Activated naive CD8-positive, alpha-beta T cell treated with anti-CD3 and anti-CD28 coated beads, Interleukin-2, amount 50 U/mL, for 24 hours (primary cell): ENCODE data around the gene CREB3L1.
A peak's percentile ranks its signal among the peaks of the same experiment; 100 is the strongest.

ENCODE experiments used
- ATAC-seq: fragments of 150-1000 bp; cut with Tn5 transposase; one replicate; pipeline ENCODE4 v1.10.0; 2021
- DNase-seq: peaks from one replicate; pipeline ENCODE4 v3.0.0; 2021
- H3K27ac Mint-ChIP-seq: one replicate; pipeline ENCODE4 v1.8.0; 2021; ENCODE audit warnings: mild to moderate bottlenecking, mixed read lengths
- H3K27me3 Mint-ChIP-seq: one replicate; pipeline ENCODE4 v1.8.0; 2021; ENCODE audit warnings: mixed read lengths
- H3K36me3 Mint-ChIP-seq: one replicate; pipeline ENCODE4 v1.8.0; 2021; ENCODE audit warnings: low read depth, mixed read lengths
- H3K4me1 Mint-ChIP-seq: one replicate; pipeline ENCODE4 v1.8.0; 2021; ENCODE audit warnings: mixed read lengths
- H3K4me3 Mint-ChIP-seq: one replicate; pipeline ENCODE4 v1.8.0; 2021; ENCODE audit warnings: mild to moderate bottlenecking, moderate library complexity, mixed read lengths
- H3K9me3 Mint-ChIP-seq: one replicate; pipeline ENCODE4 v1.8.0; 2021; ENCODE audit warnings: mixed read lengths

CREB3L1 gene

GRCh38 chr11:46353698-46354097 lies 76.2 kb downstream of the CREB3L1 start:
- H3K36me3 Mint-ChIP-seq, result peaks cover 3% of the 10 kb centered on the region
- no peaks in the 10 kb centered on the region for H3K27me3 Mint-ChIP-seq
- H3K4me1 Mint-ChIP-seq, result peaks cover 90% of the 10 kb centered on the region
- peak; percentile 73 for DNase-seq
- peak; percentile 60 for ATAC-seq
- peak overlapping the region; percentile 74 for H3K4me3 Mint-ChIP-seq
- no peaks in the 10 kb centered on the region for H3K9me3 Mint-ChIP-seq
- peak overlapping the region; percentile 80 for H3K27ac Mint-ChIP-seq

DNA sequence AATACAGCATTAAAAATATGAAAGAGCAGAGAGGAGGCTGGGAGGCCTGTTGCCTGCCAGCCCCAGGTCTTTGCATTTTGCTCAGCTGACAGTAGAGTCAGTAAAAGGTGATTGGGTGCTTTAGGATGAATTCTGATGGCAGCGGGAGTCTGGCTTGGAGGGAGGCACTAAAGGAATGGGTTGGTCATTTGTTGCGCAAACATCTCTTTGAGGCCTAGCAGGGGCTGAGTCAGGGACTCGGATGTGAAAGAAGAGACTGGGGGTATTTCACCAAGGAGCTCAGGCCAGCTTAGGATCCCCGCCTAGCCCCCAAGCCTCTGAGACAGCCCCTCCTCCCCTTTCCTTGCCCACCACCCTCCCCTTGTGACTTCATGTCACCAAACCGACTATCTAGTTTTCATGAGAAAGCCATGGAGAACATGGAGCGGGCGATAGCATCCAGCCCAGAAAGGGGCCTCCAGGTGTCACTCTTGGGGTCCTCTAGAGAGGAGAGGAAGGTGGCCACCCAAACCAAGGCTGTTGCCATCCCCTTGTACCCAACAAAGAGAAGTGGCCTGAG lies 79.5 kb downstream of the CREB3L1 start:
- H3K4me1 Mint-ChIP-seq, result peaks cover 76% of the 10 kb centered on the region
- H3K36me3 Mint-ChIP-seq, result no peaks in the 10 kb centered on the region
- no peaks in the 10 kb centered on the region for H3K9me3 Mint-ChIP-seq
- H3K27ac Mint-ChIP-seq, result peak overlapping the region; percentile 45
- DNase-seq, result no peak
- no peaks in the 10 kb centered on the region for H3K27me3 Mint-ChIP-seq
- ATAC-seq, result no peak
- H3K4me3 Mint-ChIP-seq, result no peak overlapping the region

GRCh38 chr11:46357483-46357936 lies 80.0 kb downstream of the CREB3L1 start:
- H3K27me3 Mint-ChIP-seq, result no peaks in the 10 kb centered on the region
- H3K36me3 Mint-ChIP-seq, result no peaks in the 10 kb centered on the region
- H3K9me3 Mint-ChIP-seq, result no peaks in the 10 kb centered on the region
- H3K4me1 Mint-ChIP-seq, result peaks cover 74% of the 10 kb centered on the region
- H3K4me3 Mint-ChIP-seq, result no peak overlapping the region
- no peak for ATAC-seq
- peak overlapping the region; percentile 46 for H3K27ac Mint-ChIP-seq
- DNase-seq, result no peak

DNA sequence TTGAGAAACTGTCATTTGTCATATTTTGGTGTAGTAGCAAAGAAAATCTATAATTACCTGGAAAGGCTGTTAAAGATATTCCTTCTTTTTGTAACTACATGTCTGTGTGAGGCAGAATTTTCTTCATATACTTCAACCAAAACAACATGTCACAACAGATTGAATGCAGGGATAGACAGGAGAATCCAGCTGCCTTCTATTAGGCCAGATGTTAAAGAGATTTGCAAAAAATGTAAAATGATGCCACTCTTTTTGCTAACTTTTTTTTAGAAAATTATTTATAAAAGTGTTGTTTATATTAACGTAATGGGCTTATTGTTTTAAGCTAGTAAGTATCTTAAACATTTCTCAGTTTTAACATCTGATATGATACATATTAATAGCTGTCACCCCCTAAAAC lies 82.5 kb downstream of the CREB3L1 start:
- ATAC-seq, result no peak
- H3K36me3 Mint-ChIP-seq, result no peaks in the 10 kb centered on the region
- DNase-seq, result no peak
- H3K4me3 Mint-ChIP-seq, result no peak overlapping the region
- H3K4me1 Mint-ChIP-seq, result peaks cover 65% of the 10 kb centered on the region
- H3K27ac Mint-ChIP-seq, result no peak overlapping the region
- no peaks in the 10 kb centered on the region for H3K9me3 Mint-ChIP-seq
- H3K27me3 Mint-ChIP-seq, result no peaks in the 10 kb centered on the region

- no peaks in the 10 kb centered on the region for H3K9me3 Mint-ChIP-seq
- H3K4me1 Mint-ChIP-seq, result peaks cover 65% of the 10 kb centered on the region
- DNase-seq, result no peak
- H3K36me3 Mint-ChIP-seq, result no peaks in the 10 kb centered on the region
- peak overlapping the region; percentile 59 for H3K4me3 Mint-ChIP-seq
- no peak for ATAC-seq
- H3K27me3 Mint-ChIP-seq, result no peaks in the 10 kb centered on the region
- peak overlapping the region; percentile 88 for H3K27ac Mint-ChIP-seq
Observed at GRCh38 chr11:46360878-46361277, 83.4 kb downstream of the CREB3L1 start.

DNA sequence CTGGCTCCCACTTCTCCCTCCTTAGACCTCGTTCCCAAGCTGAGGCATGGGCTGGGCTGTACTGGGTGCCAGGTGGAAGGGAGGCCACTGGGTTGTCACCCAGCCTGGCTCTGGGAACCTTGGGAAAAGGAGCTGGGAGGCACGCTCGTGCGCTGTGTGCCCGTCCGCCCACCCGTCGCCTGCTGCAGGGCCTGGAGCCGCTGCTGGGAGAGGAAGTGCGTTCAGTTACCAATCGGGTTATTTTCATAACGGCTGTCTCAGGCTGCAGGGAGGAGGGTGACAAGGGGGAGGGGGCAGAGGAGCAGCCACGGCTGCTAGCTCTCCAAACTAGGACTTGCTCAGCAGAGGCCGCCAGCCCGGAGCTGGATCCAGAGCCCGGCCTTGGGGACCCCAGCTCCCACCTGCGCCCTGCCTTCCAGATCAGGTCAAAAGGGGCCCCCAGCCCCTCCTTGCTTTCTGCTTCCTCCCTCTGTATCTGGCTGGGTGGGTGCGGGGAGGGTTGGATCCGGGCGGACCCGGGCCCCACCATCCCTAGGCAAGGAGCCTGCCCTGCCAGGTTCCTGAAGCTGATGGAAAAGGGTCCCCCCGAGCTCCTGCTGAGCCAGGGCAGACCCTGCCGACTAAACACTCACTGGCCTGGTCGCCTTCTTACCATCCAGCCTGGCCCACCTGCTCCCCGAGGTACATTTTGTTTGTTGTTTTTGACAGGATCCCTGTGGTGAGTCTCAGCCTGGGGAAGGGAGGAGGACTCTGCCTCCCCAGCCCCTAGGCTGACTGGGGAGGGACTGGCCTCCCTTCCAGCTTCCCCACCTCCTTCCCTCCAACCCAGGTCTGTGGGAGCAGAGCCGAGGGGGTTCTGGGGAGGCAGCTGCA lies 84.1 kb downstream of the CREB3L1 start:
- Mint-ChIP-seq H3K27me3 (no peaks in the 10 kb centered on the region), H3K4me1 (peaks cover 61% of the 10 kb centered on the region), H3K4me3 (peak overlapping the region; percentile 59), H3K36me3 (no peaks in the 10 kb centered on the region), H3K9me3 (no peaks in the 10 kb centered on the region), H3K27ac (peak overlapping the region; percentile 88)
- DNase-seq (peak; percentile 70), ATAC-seq (peak; percentile 82)

- no peaks in the 10 kb centered on the region for H3K9me3 Mint-ChIP-seq
- ATAC-seq (no peak), DNase-seq (no peak)
- H3K27me3 Mint-ChIP-seq, result no peaks in the 10 kb centered on the region
- peak overlapping the region; percentile 76 for H3K27ac Mint-ChIP-seq
- peaks cover 59% of the 10 kb centered on the region for H3K4me1 Mint-ChIP-seq
- H3K36me3 Mint-ChIP-seq, result no peaks in the 10 kb centered on the region
- H3K4me3 Mint-ChIP-seq, result peak overlapping the region; percentile 34
Observed at GRCh38 chr11:46362156-46363030, 84.9 kb downstream of the CREB3L1 start.

- Mint-ChIP-seq H3K27ac (peak overlapping the region; percentile 76), H3K4me3 (no peak overlapping the region), H3K4me1 (peaks cover 54% of the 10 kb centered on the region), H3K9me3 (no peaks in the 10 kb centered on the region), H3K27me3 (no peaks in the 10 kb centered on the region), H3K36me3 (no peaks in the 10 kb centered on the region)
- DNase-seq, result no peak
- no peak for ATAC-seq
Observed at GRCh38 chr11:46363031-46363407, 85.6 kb downstream of the CREB3L1 start.

DNA sequence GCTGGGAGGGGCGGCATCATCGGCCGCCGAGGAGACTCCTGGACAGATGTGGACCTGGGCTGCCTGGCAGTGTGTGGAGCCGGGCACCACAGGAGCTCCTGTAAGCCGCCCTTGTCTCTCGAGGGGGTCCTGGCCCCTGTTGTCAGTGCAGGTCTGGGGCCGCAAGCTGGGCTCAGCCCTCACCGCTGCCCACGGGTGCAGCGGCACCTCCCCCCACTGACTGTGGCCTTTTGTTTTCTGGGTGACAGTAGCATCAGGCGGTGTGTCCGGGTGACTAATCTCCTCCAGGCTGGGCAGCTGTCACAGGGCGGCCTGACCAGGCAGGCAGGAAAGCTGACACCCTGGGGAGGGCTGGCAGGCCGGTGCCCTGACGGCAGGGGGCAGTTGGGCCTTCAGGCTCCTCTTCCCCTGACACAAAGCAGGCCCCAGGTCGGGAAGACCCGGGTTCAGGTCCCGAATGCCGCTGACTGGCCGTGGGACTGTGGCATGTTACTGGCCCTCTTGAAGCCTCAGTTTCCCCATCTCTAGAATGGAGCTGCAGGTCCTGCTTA lies 86.1 kb downstream of the CREB3L1 start:
- peaks cover 51% of the 10 kb centered on the region for H3K4me1 Mint-ChIP-seq
- ATAC-seq (no peak), DNase-seq (no peak)
- H3K9me3 Mint-ChIP-seq, result no peaks in the 10 kb centered on the region
- H3K27ac Mint-ChIP-seq, result no peak overlapping the region
- H3K27me3 Mint-ChIP-seq, result no peaks in the 10 kb centered on the region
- H3K36me3 Mint-ChIP-seq, result no peaks in the 10 kb centered on the region
- H3K4me3 Mint-ChIP-seq, result no peak overlapping the region

DNA sequence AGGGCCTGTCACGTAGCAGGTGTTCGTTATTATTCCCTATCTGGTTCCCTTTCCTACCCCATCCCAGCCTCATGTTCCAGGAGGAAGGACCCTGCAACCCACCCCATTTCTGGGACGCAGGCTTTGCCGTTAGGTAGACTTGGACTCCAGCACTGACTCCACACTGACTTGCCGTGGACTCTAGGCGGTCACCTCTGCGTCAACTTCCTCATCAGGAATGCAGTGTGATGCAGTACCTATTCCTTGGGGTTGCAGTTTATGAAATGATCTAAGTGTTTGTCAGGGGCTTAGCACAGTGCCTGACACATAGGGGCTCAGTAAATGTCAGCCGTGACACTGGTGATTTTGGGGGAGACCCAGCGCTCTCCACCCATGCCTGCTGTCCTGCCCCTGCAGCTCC lies 86.6 kb downstream of the CREB3L1 start:
- H3K36me3 Mint-ChIP-seq, result no peaks in the 10 kb centered on the region
- DNase-seq (no peak), ATAC-seq (no peak)
- H3K4me1 Mint-ChIP-seq, result peaks cover 48% of the 10 kb centered on the region
- no peak overlapping the region for H3K4me3 Mint-ChIP-seq
- no peaks in the 10 kb centered on the region for H3K9me3 Mint-ChIP-seq
- no peaks in the 10 kb centered on the region for H3K27me3 Mint-ChIP-seq
- peak overlapping the region; percentile 72 for H3K27ac Mint-ChIP-seq

DNA sequence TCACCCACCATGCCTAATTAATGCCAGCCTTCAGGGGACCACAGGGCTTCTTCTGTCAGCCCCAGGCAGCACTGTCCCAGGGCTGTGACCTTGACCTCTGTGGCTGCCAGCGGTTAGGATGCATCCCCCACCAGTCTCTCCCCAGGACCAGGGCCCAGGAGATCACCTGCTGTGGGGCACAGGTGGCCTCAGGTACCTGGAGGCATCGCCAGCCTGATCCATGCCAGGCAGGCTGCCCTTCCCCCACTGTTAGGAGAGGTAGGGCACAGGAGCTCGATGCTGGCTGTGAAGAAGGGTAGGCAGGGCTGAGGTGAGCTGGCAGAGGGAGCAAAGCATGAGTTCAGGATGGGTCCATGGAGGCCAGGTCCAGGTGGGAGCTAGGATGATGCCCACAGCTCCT lies 87.3 kb downstream of the CREB3L1 start:
- H3K27me3 Mint-ChIP-seq, result no peaks in the 10 kb centered on the region
- DNase-seq (no peak), ATAC-seq (no peak)
- no peaks in the 10 kb centered on the region for H3K36me3 Mint-ChIP-seq
- H3K9me3 Mint-ChIP-seq, result no peaks in the 10 kb centered on the region
- H3K4me1 Mint-ChIP-seq, result peaks cover 49% of the 10 kb centered on the region
- no peak overlapping the region for H3K4me3 Mint-ChIP-seq
- H3K27ac Mint-ChIP-seq, result no peak overlapping the region

- Mint-ChIP-seq H3K9me3 (no peaks in the 10 kb centered on the region), H3K4me3 (no peak overlapping the region), H3K27ac (no peak overlapping the region), H3K36me3 (peaks cover 3% of the 10 kb centered on the region), H3K4me1 (peaks cover 40% of the 10 kb centered on the region), H3K27me3 (no peaks in the 10 kb centered on the region)
- DNase-seq (no peak), ATAC-seq (no peak)
Observed at GRCh38 chr11:46366260-46366659, 88.8 kb downstream of the CREB3L1 start.

GRCh38 chr11:46366661-46367161 lies 89.2 kb downstream of the CREB3L1 start:
- ATAC-seq (no peak), DNase-seq (no peak)
- no peak overlapping the region for H3K27ac Mint-ChIP-seq
- peaks cover 5% of the 10 kb centered on the region for H3K36me3 Mint-ChIP-seq
- no peaks in the 10 kb centered on the region for H3K27me3 Mint-ChIP-seq
- H3K4me1 Mint-ChIP-seq, result peaks cover 36% of the 10 kb centered on the region
- no peaks in the 10 kb centered on the region for H3K9me3 Mint-ChIP-seq
- no peak overlapping the region for H3K4me3 Mint-ChIP-seq

DNA sequence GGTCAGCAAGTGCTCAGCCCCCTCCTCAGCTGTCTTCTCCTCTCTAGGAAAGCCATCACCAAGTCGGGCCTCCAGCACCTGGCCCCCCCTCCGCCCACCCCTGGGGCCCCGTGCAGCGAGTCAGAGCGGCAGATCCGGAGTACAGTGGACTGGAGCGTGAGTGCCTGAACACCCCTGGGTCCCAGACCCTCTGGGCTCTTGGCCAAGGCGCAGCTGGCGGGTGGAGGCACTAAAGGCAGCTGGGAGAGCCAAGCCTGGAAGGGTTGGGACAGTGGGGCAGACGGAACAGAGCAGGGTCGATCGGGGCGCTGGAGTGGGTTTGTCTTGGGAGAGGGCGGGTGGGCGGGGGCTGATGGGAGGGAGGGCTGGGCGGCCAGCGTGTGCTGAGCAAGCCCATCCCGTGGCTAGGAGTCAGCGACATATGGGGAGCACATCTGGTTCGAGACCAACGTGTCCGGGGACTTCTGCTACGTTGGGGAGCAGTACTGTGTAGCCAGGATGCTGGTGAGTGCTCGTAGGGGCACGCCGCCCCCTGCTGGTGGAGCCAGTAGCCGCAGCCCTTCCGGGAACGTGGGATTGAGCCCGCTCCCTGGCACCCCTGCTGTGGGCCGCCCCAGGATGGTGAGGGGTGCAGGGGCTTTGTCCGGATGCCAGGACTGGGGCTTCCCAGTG lies 89.9 kb downstream of the CREB3L1 start:
- H3K9me3 Mint-ChIP-seq, result no peaks in the 10 kb centered on the region
- H3K4me1 Mint-ChIP-seq, result peaks cover 32% of the 10 kb centered on the region
- H3K27ac Mint-ChIP-seq, result no peak overlapping the region
- H3K4me3 Mint-ChIP-seq, result no peak overlapping the region
- no peaks in the 10 kb centered on the region for H3K27me3 Mint-ChIP-seq
- DNase-seq (peak; percentile 87), ATAC-seq (peak; percentile 83)
- H3K36me3 Mint-ChIP-seq, result peaks cover 5% of the 10 kb centered on the region
